ENCODE results near the gene DHPS.
"Not testable (repeated sequence)": the region's sequence is repeated elsewhere in the genome, so short reads cannot be mapped to it uniquely, and the experiment has no call there.

The DHPS gene

DNA sequence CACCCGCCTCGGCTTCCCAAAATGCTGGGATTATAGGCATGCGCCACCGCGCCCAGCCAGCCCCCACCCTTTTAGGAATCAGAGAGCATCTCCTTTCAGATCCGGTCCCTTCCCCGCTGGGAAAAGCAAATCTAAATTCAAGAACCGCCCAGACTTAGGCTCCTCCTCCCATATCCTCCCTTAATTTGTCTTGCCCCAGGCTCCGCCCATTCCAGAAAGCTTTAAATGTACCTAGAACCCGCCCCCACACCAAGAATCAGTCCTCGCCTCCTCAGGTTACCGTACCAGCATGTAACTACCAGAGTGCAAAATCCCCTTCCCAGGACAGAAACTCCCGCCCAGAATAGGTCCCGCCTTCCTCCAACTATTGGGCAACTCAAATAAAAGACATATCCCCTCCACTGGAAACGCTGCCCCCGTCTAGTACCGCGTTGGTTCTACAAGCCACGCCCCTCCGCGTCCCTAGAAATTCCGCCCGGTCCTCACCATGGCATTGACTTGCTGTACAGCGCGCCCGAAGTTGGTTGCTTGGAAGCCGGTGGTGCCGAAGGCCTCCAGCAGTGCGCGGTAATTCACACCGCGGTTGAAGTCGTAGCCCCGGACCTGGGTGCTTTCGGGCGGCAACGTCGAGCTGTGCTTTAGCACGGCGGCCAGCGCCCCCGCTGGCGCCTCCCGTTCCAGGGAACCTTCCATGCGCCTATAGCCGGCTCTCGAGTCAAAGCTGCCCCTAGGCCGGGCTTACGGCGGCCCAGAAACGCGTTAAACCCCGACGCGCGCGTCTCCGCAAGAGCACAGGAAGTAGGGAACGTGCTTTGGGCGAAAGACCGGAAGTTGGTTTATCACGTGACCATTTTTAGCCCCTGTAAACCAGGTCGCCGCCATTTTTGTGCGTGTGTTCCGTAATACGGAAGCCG, at the start of gene DHPS:
Gene DHPS (minus strand): TSS at position 807 of the 914 bp plus-strand sequence. CDS start 114 bp downstream, at position 693.
- peak; percentile 93 for DNase-seq

DNA sequence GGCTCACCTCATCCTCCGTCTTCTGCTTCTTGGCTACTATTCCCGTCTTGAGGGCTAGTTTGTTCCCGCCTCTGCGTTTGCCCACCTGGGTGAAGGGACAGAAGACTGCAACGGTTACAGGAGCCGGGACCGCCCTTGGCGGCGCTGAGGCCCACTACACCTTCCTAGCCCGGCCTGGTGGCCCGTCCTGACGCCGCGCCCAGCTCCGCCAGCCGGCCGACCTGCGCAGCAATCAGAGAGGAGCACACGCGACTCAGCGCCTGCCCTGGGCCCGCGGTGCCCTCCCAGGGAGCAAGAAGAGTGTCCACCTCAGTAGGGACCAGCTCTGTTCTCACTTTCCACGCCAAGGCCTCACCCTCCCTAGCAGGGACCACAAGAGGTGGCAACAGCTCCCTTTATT, 49.7 kb upstream of the DHPS start:
- no peak for DNase-seq

DNA sequence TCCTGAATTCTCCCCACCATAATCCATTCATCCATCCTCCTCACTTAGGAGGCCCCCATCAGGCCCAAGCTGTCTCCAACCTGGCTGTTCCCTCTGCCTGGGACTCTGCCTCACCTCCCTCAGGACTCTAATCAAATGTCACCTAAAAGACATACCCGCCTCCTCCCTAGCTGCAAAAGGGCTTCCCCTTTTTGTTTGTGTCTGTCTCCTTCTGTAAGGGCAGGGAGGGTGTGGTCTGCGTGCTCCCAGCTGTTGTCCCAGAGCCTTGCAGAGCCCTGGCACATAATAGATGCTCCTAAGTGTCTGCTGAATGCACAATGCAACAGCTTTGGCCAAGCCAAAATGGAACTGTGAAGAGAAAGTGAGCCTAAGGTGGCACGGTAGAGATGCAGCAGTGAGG, 48.4 kb upstream of the DHPS start:
- no peak for DNase-seq

DNA sequence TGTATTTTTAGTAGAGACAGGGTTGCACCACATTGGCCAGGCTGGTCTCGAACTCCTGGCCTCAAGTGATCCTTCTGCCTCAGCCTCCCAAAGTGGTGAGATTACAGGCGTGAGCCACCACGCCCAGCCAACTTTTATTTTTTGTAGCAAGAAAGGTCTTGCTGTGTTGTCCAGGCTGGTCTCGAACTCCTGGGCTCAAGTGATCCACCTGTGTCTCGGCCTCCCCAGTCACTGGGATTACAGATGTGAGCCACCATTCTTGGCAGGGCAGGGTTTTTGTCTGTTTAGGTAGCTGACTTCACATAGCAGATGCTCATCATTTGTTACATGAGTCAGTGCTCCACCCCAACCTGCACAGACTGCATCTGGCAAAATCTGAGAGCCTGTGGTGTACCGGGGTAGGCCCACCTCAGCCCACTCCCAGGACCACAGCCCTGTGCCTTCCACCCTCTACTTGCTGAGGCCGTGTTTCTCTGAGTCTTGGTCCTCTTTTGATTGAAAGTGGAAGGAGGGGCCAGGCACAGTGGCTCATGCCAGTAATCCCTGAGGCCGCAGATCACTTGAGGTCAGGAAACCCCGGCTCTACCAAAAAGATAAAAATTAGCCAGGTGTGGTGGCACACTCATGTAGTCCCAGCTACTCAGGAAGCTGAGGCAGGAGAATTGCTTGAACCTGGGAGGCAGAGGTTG, 46.2 kb upstream of the DHPS start:
- DNase-seq: no peak

DNA sequence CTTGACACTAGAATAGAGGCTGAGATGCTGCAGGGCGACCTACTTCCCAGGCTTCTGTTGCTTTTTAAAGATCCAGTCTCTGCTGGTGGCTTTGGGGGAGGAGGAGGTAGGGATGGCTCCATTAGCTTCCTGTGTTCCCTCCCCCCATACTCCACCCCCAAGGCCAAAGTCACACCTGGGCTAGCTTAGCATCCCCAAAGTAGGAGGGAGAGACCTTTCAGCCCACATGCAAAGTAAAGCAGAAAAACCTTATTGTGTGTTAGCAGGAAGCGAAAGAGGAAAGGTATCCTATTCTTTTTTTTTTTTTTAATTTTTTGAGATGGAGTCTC, 45.3 kb upstream of the DHPS start:
- no peak for DNase-seq

DNA sequence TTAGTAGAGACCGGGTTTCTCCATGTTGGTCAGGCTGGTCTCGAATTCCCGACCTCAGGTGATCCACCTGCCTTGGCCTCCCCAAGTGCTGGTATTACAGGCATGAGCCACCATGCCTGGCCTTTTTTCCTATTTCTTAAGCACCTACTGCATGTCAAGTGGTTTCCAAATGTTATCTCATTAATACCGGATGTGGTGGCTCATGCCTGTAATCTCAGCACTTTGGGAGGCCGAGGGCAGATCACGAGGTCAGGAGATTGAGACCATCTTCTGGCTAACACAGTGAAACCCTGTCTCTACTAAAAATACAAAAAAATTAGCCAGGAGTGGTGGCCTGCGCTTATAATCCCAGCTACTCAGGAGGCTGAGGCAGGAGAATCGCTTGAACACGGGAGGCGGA, 43.9 kb upstream of the DHPS start:
- DNase-seq: not testable (repeated sequence)

DNA sequence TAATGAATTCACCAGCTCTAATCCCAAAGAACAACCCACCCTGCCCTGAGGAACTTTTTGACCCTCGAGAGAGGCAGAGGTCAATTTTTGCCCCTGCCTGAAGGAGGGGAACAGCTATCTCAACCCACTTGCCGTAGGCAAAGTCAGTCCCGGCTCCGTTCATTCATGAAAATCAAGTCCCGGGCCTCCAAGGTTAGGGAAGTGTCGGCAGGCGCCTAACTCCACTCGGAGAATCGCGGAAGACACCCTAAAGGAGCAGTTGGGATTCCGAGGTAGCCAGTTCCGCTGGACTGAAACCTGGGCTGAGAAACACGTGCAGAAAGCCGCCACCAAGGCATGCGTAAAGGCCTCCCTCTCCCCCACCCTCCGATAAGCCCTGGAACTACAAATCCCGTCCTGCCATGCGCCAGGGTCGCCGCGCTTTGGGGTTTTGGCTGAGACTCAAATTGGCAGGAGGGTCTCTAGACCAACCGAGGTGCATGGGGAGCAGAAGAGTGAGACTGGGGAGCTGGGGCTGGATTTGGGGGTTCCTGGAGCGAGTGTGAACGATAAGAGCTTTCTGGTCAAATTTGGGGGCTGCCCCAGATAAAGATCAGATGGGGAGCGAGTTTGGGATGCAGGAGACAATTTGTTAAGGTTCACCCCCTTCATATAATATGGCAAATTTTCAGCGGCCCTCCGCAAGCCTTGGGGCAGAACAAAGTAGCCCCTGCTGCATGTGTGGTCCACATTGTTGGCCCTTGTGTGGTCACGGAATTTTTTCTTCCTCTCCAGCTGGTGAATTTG, 42.2 kb upstream of the DHPS start, which contains the start of gene TNPO2:
Gene TNPO2 (minus strand): TSS at position 292 of the 786 bp plus-strand sequence. CDS start 2,955 bp downstream, outside the sequence.
- peak; percentile 80 for DNase-seq

DNA sequence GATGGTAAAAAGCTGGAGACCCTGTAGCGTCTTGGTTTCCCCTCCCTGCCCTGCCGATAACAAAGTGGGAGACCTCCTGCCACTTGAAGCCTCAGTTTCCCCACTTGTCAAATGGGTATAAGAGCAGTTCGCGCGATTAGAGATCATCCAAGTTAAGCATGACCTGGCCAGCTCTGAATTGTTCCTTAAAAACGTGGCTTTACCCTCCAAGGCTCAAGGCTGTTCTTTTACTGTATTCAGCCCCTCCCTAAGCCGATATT, 41.6 kb upstream of the DHPS start:
- peak; percentile 12 for DNase-seq

DNA sequence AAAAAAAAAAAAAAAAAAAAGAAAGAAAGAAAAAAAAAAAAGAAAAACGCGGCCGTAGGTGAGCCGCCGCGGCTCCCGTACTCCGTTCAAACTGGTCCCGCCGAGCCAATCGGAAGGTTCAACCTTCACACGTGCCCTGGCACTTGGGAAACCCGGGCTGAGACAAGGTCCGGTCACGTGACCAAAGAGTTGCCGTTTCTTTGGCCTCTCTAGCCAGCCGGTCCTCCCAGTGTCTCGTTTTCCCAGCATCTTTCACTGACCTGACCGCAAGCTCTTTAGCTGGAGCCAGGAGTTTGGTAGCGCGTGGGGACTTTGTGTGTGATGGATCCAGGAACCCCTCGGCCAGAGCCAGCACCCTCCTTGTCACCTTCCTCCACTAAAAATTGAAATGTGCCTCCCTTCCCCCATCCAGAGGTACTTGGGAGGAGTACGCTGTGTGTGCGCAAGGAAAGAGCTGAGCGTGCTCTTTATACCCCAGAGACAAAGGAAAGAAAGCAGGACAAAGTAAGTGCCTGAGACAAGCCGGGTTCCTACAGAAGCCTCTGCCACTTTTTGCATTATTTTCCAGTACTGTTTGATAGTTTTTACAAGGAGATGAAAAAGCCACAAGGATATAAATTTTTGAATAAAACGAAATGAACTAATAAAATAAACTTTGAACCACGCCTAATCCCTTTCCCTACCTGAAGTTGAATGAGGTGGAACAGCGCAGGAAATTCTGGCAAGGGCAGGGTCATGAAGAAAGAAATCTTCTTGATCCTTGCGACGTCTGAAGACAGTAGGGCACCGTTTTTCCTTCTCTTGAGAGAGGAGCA, 41.1 kb upstream of the DHPS start:
- peak; percentile 96 for DNase-seq

DNA sequence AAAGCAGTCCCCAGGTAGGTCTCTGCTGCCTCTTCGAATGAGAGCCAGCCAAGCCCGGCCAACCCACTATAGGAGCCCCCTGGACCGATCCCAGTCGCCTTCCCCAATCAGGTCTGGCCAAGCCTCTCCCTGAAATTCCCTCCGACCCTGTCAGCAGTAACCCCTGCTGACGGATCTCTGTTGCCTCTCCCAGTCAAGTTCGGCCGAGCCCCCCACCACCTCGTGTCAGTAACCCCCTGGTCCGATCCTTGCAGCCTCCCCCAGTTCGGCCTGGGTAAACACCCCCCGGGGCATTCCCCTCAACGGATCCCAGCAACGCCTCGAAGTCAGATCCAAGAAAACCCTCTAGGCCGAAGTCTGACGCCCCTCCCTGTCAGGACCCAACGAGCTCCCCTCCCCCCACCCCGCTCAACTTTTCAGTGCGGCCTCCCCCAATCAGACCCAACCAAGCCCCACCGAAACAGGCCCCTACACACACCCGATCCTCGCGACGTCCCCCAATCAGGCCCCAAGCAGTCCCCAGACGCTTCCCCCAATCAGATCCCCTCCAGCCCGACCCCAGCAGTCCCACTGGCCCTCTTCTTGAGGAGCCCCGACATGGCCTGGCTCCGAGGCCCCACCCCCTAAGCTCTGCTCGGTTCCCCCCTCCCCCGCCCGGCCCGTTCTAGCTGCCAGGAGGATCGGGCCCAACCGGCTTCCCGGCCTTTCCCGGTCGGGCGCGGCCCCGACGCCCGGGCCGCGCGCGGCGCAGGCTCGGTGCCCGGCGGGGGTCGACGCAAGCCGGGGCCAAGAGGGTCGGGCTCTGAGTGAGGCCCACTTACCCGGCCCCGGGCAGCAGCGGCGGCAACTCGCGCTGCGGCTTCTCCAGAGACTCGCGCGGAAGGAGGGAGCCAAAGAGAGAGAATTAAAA, 40.2 kb upstream of the DHPS start:
- DNase-seq: peak; percentile 47

DNA sequence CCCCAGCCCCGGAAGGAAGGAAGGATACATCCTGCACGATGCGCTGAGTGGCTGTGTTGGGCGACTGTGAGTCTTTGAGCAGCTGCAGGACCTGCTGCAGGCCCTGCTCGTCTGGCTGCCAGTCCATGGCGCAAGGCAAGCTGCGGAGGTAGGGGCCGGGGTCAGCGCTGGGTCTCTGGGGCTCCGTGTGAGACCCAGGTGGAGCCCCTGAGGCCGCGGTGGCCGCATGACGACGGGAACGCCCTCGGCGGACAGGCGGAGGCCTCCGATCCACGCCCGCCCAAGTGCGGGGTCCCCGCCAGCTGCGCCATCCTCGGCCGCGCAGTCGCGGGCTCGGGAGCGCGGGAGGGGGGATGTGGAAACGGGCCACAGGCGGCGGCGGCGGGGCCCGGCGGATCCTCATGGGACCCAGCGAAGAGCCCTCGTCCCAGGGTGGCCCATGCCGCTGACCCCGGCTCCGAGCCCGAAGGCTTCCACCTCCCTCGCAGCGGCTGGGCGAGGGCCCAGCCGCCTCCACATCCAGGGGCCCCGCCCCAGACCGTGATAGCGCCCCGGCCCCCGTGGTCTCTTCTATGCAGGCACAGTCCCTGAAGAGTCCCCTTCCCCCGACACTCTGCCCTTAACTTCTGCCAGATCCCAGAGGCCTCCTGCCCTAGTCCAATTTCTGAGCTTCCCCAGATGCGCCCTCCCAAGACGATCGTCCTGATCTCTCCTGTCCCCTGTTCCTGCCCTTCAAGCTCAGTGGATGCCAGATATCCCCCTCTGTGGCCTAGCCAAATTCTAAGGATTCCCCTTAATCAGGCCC, 39.4 kb upstream of the DHPS start:
- peak; percentile 16 for DNase-seq

DNA sequence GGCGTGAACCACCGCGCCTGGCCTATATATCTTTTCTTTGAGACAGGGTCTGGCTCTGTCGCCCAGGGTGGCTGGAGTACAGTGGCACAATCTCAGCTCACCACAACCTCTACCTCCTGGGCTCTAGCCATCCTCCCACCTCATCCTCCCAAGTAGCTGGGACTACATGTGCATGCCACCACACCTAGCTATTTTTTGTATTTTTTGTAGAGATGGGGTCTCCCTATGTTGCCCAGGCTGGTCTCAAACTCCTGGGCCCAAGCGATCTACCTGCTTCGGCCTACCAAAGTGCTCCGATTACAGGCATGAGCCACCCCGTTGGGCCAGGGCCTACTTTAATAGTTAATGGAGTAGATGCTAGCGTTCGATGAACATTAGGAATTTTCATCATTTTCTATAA, 38.6 kb upstream of the DHPS start:
- DNase-seq: no peak

DNA sequence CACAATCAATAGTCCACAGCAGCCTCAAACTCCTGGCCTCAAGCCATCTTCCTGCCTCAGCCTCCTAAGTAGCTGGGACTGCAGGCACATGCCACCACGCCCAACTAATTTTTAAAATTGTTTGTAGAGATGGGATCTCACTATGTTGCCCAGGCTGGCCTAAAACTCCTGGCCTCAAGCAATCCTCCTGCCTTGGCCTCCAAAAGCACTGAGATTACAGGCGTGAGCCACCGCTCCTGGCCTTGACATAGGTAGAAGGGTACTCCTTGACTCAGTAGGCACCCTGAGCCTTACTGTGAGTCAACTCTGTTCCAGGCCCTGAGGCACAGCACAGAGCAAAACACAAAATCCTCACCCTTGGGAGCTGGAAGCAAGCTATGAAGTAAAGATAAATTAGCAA, 34.2 kb upstream of the DHPS start:
- no peak for DNase-seq

DNA sequence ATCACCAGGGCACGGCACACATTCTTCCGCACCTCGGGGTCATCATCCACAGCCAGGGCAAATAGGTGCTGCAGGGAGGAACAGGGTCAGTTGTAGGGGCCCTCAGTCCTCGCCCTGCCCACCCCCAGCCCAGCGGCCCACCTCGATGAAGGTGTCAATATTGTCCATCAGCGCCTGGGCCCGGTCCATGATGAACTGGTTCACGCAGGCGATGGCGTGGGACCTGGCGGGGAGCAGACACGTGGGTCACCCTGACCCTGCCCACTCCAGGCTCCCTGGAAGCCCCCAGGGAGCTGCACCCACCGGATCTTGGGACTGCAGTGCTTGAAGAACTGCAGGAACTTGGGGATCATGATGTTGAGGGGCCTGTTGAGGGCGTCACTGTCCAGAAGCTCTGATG, 33.4 kb upstream of the DHPS start:
- DNase-seq: no peak

DNA sequence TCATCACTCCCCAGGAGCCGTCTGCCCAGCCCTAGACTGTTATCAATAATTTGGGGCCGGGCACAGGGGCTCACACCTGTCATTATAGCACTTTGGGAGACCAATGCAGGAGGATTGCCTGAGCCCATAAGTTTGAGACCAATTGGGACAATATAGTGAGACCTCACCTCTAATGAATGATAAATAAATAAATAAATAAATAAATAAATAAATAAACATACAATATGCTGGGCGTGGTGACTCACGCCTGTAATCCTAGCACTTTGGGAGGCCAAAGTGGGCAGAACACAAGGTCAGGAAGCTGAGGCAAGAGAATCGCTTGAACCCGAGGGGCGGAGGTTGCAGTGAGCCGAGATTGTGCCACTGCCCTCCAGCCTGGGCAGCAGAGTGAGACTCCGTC, 31.6 kb upstream of the DHPS start:
- DNase-seq: not testable (repeated sequence)

DNA sequence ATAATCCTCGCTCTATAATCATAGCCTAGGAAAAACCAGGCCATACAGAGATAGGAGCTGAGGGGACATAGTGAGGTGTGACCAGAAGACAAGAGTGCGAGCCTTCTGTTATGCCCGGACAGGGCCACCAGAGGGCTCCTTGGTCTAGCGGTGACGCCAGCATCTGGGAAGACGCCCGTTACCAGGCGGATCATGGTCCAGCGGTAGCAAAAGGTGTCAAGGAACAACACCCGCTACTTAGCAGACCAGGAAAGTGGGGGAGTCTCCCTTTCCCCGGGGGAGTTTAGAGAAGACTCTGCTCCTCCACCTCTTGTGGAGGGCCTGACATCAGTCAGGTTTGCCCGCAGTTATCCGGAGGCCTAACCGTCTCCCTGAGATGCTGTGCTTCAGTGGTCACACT, 30.4 kb upstream of the DHPS start:
- not testable (repeated sequence) for DNase-seq

DNA sequence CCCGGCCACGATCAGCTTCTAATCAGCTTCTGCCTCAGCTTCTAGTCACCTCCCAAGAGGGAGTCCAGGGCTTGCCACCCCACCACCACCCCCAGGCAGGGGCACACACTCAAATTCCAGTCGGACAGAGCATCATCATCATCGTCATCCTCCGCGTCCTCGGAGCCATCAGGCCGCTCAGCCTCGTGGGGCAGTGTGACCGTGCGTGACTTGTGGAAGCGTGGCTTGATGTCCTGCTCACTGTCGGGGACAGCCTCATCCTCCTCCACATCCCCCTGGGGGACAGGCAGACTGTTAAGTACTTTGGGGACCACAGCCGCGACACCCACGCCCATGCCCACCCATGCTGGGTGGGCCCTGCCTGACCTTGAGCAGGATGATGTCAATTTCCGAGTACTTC, 29.5 kb upstream of the DHPS start:
- DNase-seq: no peak

DNA sequence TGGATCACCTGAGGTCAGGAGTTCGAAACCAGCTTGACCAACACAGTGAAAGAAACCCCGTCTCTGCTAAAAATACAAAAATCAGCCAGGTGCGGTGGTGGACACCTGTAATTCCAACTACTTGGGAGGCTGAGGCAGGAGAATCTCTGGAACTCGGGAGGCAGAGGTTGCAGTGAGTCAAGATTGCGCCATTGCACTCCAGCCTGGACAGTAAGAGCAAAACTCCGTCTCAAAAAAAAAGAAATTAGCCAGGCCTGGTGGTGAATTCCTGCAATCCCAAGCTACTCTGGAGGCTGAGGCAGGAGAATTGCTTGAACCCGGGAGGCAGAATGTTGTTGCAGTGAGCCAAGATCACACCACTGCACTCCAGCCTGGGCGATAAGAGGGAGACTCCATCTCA, 27.0 kb upstream of the DHPS start:
- no peak for DNase-seq

DNA sequence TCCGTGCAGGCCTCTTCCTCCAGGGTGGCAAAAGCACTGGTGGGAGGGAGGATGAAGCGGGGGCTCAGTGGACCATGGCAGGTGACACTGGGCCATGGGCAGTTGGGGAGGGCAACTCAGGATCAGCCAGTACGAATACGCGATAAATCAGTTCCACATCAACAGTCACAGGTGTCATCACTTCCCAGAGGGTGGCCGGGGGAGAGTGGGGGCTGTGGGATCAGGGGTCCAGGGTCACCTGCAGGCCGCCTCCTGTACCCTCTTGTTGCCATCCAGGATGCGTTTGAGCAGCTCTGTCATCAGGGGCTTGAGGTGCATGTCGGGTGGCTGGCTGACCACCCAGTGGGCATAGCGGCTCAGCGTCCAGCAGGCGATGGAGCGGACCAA, 24.6 kb upstream of the DHPS start:
- DNase-seq: no peak

DNA sequence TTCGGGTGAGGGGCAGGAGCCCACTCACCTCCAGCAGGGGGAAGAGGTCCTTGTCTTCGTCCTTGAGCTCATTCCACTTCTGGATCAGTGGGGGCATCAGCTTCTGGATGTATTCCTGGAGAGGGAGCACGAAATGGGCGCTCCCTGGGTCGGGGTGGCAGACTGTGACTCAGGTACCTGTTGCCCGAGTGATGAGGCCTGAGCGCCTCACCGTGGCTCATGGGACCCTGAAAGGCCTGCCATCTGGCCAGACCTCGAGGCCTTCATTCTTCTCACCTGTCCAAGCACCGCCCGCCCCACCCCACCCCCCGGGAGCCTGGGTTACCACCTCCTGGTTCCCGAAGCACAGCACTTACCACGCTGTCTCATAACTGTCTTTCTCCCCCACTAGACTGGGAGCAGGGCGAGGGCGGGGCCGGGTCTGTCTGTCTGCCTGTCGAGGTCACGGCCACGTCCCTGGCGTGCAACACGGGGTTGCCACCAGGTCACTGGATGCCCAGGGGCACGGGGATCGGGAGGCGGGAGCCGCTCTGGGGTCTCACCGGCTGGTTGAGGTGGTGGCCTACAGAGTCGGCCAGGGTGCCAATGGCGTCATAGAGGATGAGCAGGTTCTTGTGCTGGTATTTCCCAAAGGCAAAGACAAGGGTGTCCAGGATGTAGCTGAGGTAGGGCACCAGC, 24.1 kb upstream of the DHPS start:
- no peak for DNase-seq

All from stimulated activated CD4-positive, alpha-beta T cell treated with anti-CD3 and anti-CD28 coated beads, Interleukin-4, amount 100 ng/mL, for 24 hours (primary cell).